Cerebellar nuclear complex (tissue), 1 donor: ENCODE results near the gene ZNF710.
"Not testable (repeated sequence)": the region's sequence is repeated elsewhere in the genome, so short reads cannot be mapped to it uniquely, and the experiment has no call there.

Experiments
- DNase-seq, 2 experiments: peaks; one replicate each; lab custom pipeline; 2025; lab: John Stamatoyannopoulos, UW

ZNF710 gene, protein sequence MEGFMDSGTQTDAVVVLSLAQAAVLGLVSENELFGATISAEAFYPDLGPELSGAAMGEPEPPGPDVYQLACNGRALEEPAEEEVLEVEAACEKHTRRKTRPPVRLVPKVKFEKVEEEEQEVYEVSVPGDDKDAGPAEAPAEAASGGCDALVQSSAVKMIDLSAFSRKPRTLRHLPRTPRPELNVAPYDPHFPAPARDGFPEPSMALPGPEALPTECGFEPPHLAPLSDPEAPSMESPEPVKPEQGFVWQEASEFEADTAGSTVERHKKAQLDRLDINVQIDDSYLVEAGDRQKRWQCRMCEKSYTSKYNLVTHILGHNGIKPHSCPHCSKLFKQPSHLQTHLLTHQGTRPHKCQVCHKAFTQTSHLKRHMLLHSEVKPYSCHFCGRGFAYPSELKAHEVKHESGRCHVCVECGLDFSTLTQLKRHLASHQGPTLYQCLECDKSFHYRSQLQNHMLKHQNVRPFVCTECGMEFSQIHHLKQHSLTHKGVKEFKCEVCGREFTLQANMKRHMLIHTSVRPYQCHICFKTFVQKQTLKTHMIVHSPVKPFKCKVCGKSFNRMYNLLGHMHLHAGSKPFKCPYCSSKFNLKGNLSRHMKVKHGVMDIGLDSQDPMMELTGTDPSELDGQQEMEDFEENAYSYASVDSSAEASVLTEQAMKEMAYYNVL

DNA sequence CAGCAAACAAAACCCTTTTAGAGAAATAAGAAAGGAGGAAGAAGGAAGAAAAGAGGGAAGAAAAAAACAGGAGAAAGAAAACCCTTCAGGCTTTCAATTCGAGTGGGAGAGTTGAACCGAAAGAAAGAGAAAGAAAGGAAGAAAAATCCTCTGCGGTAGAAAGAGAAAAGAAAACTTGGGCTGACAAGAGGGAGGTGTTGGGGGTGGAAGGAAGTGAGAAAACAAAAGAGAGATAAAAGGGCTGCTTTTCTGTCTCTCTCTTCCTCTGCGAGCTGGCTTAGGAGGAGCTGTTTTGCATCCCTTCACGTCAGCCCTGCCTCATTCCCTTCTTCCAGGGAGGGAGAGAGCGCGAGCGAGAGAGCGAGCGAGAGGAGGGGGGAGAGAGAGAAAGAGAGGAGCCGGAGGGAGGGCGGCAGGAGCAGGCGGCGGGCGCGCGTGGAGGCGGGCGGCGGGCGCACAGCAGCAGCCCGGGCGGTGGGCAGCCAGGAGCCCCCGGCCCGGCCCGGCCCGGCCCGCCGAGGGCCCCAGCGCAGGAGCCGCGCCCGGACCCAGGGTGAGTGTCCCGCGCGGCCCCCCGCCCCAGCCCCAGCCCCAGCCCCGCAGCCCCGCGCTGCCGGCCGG, at the start of gene ZNF710:
Gene ZNF710, plus strand, starts transcription at position 263 of the 621 bp plus-strand sequence. CDS start 65,814 bp downstream, outside the sequence.
- peak in 1 of 2 experiments; percentile 21 for DNase-seq

DNA sequence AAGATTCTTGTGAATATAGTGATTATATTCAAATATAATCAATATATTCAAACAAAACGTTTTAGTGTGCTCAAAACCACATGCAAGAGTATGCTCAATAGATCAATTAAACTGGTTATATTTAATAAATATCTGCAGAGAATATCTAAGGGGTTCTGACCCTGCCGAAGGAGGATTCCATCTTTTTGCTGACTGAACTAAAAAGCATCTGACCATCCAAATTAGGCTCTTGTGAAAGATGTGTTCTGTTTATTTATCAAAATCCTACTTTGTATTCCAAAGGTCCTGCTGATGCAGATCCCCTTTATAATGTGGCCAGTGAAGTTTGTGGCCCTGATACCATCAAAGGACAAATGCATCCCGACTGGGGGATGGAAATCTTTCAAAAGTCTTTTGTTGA, 46.6 kb upstream of the ZNF710 start:
- no peak for DNase-seq

DNA sequence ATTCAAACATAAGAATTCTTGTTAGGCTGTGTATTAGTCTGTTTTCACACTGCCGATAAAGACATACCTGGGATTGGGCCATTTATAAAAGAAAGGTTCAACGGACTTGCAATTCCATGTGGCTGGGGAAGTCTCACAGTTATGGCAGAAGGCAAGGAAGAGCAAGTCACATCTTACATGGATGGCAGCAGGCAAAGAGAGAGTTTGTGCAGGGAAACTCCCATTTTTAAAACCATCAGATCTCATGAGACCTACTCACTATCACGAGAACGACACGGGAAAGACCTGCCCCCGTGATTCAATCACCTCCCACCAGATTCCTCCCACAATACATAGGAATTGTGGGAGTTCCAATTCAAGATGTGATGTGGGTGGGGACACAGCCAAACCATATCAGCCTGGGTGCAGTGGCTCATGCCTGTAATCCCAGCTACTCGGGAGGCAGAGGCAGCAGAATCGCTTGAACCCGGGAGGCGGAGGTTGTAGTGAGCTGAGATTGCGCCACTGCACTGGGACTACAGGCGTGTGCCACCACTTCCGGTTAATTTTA, 45.6 kb upstream of the ZNF710 start:
- not testable (repeated sequence) for DNase-seq

DNA sequence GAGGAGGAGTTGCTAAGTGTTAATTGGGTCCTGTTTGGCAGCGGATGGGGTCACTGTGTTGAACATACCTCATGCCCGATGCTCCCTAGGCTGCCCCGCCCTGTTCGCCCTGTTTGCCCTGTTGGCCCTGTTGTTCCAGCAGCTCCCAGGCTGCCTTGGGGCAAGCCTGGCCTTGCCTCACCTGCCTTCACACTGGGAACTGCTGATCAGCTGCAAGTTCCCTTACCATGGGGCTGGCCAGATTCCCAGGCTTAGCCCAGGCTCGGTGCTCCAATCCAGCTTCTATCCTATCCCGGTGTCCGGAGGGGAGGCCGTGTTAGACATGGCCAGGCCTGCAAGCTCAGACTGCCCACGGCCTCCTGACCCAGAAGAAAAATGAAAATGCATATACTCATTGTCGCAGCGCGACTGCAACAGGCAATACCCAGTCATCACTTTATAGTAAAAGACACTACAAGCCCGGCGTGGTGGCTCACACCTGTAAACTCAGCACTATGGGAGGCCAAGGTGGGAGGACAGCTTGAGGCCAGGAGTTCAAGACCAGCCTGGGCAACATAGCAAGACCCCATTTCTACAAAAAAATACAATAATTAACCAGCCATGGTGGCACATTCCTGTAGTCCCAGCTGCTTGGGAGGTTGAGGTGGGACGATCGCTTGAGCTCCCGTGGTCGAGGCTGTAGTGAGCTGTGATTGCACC, 42.9 kb upstream of the ZNF710 start:
- no peak for DNase-seq

DNA sequence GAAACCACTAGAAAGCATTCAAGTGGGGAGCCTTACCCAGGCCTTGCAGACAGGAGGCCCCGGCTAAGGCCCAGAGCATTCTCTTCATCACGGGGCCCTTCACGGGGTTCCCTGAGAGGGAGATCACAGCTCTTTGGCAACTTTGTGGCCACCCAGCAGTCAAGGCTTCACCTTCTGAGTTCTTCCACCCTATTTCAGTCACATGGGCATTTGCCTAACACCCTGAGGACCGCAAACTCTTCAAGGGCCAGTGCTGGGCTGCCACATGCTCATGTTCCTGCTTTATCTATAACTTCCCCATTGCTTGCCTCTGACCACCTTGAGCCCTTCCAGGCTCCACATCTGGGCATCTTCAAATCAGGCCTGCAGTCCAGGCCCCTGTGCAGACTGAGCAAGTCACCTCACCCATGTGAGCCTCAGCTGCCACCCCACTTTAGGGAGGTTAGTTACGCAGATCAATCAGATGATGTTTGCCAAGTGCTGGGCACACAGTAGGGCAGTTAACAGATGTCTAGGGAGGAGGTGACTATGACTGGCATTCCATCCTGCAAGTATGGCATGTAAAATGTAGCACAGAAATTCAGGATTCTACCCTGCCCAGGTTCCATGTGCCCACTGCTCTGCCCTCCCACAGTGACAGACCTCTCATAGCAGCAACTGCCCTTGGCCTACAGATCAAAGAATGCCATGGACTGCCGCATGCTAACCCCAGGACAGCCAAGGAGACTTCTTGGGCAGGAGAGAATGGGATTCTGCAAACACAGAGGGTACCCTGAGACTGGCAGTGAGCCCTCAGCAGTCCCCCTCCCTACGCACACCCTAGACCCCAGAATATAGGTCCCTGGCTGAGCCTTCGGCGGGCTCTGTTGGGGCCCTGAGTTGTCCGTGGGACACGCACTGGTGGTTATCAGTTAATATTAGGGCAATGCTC, 37.6 kb upstream of the ZNF710 start:
- DNase-seq, result no peak

DNA sequence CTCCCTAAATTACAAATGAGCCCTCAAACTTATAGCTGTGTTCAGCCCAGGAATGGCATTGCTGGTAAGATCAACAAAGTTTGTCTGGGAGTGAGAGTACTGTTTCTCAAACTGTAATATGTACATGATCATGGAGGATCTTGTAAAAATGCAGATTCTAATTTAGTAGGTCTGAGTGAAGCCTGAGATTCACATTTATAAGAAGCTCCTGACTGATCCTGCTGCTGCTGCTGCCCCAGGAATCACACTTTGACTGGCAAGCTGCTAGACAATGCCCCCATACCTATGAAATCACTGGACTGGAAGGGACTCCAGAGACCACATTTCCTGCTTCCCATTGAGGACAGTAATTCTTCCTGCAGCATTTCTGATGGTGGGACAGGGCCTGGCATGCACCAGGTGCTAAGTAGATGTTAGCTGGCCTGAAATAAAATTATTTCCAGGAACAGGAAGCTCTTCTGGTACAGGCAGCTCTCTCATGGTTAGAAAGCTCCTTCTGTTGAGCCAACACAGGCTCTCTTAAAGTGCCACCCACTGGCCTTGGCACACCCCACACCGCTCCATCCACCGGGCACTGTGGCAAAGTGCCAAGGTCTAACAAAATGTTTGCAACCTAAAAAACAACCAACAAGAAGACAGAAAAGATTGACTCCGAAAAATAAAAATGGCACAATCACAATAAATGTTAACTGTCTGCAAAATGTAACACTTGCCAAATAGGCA, 36.7 kb upstream of the ZNF710 start:
- no peak for DNase-seq

DNA sequence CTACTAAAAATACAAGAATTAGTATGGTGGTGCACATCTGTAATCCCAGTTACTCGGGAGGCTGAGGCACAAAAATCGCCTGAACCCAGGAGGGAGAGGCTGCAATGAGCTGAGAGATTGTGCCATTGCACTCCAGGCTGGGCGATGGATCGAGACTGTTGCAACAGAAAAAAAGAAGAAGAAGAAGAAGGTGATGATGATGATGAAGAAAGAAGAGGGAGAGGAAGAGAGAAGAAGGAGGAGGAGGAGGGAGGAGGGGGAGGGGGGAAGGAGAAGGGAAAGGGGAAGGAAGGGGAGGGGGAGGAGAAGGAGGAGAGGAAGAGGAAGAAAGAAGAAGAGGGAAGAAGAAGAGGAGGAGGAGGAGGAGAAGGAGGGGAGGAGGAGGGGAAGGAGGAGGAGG, 33.2 kb upstream of the ZNF710 start:
- no peak for DNase-seq

DNA sequence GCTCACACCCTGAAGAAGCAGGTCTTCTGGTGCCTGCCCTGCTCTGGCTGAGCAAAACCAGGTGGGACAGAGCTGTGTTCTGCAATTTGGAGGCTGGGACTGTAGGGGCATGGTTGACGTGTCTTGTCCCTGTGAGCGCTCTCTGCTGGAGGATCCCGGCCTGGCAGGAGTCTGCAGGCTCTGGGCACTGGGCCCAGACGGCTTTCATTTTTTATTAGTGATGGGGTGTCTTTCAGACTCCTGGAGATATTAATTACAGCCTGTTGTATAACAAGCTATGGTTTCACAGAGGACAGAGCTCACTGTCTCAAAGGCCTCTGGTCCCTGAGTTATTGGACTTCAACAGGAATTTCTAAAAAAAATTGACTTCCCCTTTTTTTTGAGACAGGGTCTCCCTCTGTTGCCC, 29.5 kb upstream of the ZNF710 start:
- DNase-seq, result no peak

DNA sequence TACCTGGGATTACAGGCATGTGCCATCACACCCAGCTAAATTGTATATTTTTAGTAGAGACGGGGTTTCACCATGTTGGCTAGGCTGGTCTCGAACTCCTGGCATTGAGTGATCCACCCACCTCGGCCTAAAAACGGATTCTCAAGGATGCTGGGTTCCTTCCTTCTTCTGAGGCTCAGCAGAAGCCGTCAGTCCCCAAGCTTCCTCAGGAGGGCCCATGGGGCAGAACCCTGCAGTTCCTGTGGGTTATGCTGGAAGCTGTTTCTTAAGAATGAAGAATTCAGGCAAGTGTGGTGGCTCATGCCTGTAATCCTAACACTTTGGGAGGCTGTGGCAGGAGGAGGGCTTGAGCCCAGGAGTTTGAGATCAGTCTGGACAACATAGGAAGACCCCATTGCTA, 29.0 kb upstream of the ZNF710 start:
- DNase-seq, result no peak

DNA sequence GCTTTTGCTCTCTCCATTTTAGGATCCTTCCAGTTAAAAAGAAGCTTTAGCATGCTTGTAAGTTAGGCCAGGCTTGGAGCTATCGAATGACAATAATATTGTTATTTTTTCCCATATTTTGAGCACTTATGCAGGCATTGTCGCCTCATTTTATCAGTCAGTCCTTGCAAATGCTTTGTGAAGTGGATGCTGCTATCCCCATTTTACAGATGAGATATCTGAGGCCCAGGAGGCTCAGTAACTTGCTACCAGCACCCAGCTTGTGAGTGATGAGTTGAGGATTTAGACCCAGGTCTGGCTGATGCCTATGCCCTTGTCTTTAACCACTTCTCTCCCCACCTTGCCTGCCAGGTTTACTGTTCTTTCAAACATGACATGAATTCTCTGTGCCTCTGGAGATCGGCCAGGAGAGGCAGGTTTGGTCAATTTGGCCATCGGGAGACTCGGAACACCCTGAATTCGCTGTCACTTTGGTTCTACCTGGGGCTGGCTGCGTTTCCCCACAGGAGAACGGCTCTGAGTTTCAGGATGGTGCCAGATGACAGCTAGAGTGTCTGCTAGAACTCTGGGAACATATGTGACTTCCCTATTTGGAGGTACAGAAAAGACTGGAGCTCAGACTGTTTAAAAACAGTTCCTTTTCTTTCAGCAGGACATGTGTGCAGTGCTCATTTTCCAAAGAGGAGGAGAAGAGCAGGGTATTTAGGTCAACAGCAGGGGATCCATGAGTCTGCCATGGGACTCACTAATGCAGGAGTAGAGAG, 25.5 kb upstream of the ZNF710 start:
- no peak for DNase-seq

DNA sequence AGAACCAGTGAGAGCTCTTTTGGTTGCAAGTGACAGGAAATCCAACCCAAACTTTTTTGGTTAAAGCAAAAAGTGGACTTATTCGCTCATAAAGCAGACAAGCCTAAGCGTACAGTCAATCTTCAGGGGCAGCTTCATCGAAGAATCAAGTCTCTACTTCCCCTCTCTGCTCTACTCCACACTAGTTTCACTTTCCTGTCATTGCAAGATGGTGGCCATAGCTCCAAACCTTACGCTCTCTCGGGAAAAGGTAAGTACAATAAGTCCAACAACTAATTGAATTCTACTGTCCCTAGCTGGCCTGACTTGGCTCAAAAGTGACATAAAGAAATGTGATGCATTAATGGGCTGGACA, 24.9 kb upstream of the ZNF710 start:
- no peak for DNase-seq

DNA sequence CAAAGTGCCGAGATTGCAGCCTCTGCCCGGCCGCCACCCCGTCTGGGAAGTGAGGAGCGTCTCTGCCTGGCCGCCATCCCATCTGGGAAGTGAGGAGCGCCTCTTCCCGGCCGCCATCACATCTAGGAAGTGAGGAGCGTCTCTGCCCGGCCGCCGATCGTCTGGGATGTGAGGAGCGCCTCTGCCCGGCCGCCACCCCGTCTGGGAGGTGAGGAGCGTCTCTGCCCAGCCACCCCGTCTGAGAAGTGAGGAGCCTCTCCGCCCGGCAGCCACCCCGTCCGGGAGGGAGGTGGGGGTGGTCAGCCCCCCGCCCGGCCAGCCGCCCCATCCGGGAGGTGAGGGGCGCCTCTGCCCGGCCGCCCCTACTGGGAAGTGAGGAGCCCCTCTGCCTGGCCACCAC, 23.3 kb upstream of the ZNF710 start:
- DNase-seq, result not testable (repeated sequence)

DNA sequence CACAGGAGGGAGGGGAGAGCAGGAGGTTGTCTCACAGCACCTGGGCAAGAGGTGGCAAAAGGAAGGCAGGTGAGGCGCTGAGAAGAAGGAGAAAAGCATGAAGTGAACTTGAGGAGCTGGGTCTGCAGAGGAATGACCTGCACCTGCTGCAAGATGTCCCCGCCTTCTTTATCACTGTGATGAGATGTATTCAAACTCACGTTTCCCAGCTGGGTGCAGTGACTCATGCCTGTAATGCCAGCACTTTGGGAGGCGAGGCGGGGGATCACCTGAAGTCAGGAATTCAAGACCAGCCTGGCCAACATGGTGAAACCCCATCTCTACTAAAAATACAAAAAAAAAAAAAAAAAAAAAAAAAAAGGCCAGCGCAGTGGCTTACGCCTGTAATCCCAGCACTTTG, 22.2 kb upstream of the ZNF710 start:
- DNase-seq, result no peak

DNA sequence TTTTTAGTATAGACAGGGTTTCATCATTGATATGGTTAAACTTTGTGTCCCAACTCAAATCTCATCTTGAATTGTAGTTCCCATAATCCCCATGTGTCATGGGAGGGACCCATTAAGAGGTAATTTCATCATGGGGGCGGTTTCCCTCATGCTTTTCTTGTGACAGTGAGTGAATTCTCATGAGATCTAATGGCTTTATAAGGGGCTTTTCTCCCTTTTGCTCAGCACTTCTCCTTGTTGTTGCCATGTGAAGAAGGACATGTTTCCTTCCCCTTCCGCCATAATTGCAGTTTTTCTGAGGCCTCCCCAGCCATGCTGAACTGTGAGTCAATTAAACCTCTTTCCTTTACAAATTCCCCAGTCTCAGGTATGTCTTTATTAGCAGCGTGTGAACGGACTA, 20.2 kb upstream of the ZNF710 start:
- no peak for DNase-seq

DNA sequence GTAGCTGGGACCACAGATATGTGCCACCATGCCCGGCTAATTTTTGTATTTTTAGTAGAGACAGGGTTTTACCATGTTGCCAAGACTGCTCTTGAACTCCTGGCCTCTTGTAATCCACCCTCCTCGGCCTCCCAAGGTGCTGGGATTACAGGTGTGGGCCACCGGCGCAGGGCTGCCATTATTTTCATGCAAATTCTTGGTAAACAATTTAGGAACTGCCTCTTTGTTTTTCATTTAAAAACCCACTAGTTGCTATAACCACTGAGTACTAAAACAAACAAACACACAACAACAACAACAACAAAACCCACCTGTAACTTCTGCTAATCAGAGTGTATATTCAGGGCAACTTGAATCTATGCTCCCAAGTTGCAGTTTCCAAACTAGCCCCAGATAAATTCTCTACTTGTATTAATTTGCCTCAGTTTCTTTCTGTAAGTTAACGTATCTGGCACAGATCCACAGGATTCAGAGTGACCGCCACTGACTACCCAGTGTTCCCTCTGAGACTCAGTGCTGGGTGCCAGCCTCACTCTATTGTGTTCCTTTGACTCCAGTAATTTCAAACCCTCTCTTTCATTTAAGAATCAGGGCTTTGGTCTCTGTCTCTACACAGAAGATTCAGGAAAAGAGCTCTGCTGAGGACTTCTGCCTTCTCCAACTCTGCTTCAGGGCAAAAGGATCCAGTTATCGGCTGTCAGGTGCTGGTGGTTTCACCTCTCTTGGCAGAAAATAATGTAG, 18.6 kb upstream of the ZNF710 start:
- DNase-seq, result no peak

DNA sequence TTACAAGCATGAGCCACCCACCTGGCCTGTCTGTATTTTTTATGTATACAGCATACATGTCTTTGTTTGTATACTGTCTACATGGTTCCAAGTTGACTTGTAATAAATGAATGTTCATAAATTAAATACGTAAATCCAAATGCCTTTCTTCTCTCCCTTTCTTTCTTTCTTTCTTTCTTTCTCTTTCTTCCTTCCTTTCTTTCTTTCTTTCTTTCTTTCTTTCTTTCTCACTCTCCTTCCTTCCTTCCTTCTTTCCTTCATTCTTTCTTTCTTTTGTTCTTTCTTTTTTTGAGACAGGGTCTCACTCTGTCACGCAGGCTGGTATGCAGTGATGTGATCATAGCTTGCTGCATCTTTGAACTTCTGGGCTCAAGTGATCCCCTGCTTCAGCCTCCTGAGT, 17.1 kb upstream of the ZNF710 start:
- no peak for DNase-seq

DNA sequence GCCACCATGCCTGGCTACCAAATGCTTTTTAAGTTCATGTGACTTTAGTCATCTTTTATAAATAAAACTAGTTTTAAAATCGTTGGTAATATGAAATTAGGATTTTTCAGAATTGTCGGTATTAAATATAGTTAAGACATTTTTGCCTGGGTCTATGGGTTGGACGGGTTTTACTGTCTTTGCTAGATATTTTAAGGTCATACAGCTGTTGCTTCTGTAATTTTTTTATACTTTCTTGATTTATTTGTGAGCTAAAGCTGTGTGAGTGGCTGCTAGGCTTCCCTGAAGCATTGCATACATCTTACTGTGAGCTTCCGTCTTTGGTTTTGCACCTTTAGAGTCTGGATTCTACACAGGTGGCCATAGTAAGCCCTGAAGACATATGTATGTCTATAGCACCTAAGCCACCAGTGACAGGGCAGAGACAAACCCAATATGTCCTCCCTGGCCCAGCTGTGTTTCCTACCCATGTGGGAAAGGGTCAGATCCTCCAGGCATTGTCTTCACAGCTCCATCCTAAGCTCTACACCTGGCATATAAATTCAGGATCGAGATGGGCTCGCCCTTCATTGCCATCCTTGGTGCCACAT, 16.6 kb upstream of the ZNF710 start:
- DNase-seq, result no peak

DNA sequence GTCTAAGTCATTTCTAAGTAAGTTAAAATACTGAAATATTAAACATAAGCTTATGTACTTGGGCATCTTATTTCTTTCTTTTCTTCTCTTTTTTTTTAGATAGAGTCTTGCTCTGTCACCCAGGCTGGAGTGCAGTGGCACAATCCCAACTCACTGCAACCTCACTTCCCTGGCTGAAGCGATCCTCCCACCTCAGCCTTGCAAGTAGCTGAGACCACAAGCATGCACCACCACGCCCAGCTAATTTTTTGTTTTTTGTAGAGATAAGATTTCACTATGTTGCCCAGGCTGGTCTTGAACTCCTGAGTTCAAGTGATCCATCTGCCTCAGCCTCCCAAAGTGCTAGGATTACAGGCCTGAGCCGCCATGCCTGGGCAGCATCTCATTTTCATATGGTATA, 16.0 kb upstream of the ZNF710 start:
- no peak for DNase-seq

DNA sequence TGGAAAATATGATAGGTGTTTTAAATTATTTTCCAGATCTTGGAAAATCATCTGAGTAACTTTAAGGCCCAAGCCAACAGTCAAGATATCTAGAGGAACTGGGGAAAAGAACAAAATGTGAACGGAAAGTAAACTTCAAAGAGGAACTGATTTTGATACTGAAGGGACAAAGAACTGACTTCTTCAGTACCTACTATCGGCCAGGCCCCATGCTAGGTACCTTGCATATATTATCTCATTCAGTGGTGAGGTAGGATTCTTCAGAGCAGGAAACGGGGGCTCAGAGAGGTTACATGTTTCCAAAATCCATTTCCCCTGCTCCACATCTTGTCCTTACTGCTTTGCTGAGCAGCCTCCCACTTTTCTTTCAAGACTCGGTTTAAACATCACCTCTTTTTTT, 9.8 kb upstream of the ZNF710 start:
- no peak for DNase-seq
